ENCODE measurements around the gene MYH13. TPM values are rescaled to one million over a fixed set of nuclear protein-coding genes. Genes with fewer than 3 reads are reported as not detected.

Gene MYH13
- polyA plus RNA-seq, 1 of the 3 experiments (the other 2 are of a cell fraction), result not detected

DNA sequence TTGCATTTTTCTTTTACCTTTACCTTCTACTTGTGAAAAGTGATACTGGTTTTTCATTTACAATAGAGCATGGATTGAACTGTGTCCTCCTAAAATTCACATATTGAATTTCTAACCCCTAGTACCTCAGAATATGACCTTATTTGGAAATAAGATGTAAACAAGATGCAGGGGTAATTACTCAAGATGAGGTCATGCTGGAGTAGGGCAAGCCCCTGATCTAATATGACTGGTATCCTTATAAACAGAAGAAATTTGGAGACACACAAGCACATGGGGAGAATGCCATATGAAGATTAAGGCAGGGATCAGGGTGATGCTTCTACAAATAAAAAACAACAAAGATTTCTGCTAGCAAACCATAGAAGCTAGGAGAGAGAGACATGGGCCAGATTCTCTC lies 12.2 kb downstream of the MYH13 start:
- no peak for TF ChIP-seq JUND (IDR thresholded peaks at IDR 0.05)
- TF ChIP-seq, protein P1, sequence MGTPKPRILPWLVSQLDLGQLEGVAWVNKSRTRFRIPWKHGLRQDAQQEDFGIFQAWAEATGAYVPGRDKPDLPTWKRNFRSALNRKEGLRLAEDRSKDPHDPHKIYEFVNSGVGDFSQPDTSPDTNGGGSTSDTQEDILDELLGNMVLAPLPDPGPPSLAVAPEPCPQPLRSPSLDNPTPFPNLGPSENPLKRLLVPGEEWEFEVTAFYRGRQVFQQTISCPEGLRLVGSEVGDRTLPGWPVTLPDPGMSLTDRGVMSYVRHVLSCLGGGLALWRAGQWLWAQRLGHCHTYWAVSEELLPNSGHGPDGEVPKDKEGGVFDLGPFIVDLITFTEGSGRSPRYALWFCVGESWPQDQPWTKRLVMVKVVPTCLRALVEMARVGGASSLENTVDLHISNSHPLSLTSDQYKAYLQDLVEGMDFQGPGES (IDR thresholded peaks at IDR 0.05; ENCODE audit: low read depth, low read length), result no peak
- TF ChIP-seq FOSL2 (IDR thresholded peaks at IDR 0.05; ENCODE audit: borderline replicate concordance, low read depth), result no peak
- TF ChIP-seq CHD2 (IDR thresholded peaks at IDR 0.05; ENCODE audit: low read length, partially characterized antibody), result no peak
- no peak for TF ChIP-seq TEAD4 (IDR thresholded peaks at IDR 0.05; ENCODE audit: borderline replicate concordance, insufficient read depth)
- no peak for TF ChIP-seq REST (IDR thresholded peaks at IDR 0.05; ENCODE audit: low read depth, low read length)
- TF ChIP-seq SMC3 (IDR thresholded peaks at IDR 0.05; ENCODE audit: low read depth, low read length), result no peak
- TF ChIP-seq FOXM1 (IDR thresholded peaks at IDR 0.05; ENCODE audit: low read depth), result no peak
- TF ChIP-seq, protein P2, sequence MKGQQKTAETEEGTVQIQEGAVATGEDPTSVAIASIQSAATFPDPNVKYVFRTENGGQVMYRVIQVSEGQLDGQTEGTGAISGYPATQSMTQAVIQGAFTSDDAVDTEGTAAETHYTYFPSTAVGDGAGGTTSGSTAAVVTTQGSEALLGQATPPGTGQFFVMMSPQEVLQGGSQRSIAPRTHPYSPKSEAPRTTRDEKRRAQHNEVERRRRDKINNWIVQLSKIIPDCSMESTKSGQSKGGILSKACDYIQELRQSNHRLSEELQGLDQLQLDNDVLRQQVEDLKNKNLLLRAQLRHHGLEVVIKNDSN (IDR thresholded peaks at IDR 0.05; ENCODE audit: borderline replicate concordance, low read depth), result no peak
- TF ChIP-seq RFX5 (IDR thresholded peaks at IDR 0.05; ENCODE audit: low read length), result no peak
- no peak for TF ChIP-seq EZH2phosphoT487 (IDR thresholded peaks at IDR 0.05; ENCODE audit: borderline replicate concordance, low read depth)
- no peak for TF ChIP-seq MEF2A (IDR thresholded peaks at IDR 0.05; ENCODE audit: borderline replicate concordance, low read depth)
- no peak for TF ChIP-seq NFIC (IDR thresholded peaks at IDR 0.05; ENCODE audit: borderline replicate concordance)
- no peak for TF ChIP-seq TCF12 (IDR thresholded peaks at IDR 0.05)
- TF ChIP-seq GABPA (IDR thresholded peaks at IDR 0.05; ENCODE audit: low read depth), result no peak
- no peak for TF ChIP-seq RXRA (IDR thresholded peaks at IDR 0.05; ENCODE audit: borderline replicate concordance, low read depth)
- no peak for TF ChIP-seq MAX (IDR thresholded peaks at IDR 0.05; ENCODE audit: low read depth)
- H3K79me2 ChIP-seq (ENCODE audit: insufficient read depth), result no peaks in the 10 kb centered on the region
- H3K4me2 ChIP-seq, result no peak overlapping the region
- H3K27ac ChIP-seq (ENCODE audit: low read depth in 2 of 2, low read length in 1 of 2), result no peak overlapping the region
- no peak overlapping the region for H3K9ac ChIP-seq
- no peak overlapping the region for H3K4me3 ChIP-seq (ENCODE audit: low read depth in 2 of 2, low read length in 1 of 2)
- H3K9me3 ChIP-seq, result no peaks in the 10 kb centered on the region
- POLR2A ChIA-PET, result no interaction called here
- H4K20me1 ChIP-seq (ENCODE audit: insufficient read depth), result no peaks in the 10 kb centered on the region
- CTCF ChIA-PET, result no interaction called here
- H3K4me1 ChIP-seq (ENCODE audit: control insufficient read depth in 1 of 2, insufficient read depth in 2 of 2, low read depth in 1 of 2, low read length in 1 of 2), result no peaks in the 10 kb centered on the region
- H3K27me3 ChIP-seq (ENCODE audit: insufficient read depth), result peaks cover 5% of the 10 kb centered on the region; the same call in 1 of the 2 replicates
- no peaks in the 10 kb centered on the region for H3F3A ChIP-seq (replicated peaks; ENCODE audit: insufficient read depth)
- no peak for DNase-seq
- no peak overlapping the region for H2AFZ ChIP-seq (ENCODE audit: low read depth)
- no peaks in the 10 kb centered on the region for H3K36me3 ChIP-seq (replicated peaks in 1 of 2; ENCODE audit: control insufficient read depth in 1 of 2, insufficient read depth in 2 of 2, low read length in 1 of 2)
- no peaks in the 10 kb centered on the region for H3K9me2 ChIP-seq

Data from SK-N-SH (cell line).